PFSK-1 (cell line): ENCODE results near the gene DLL1.

Experiments
- POLR2AphosphoS5 ChIP-seq: IDR thresholded peaks from 2 replicates; pipeline ENCODE4 v1.6.1; 2012; ENCODE audit warnings: low read depth, mild to moderate bottlenecking, control low read depth, low read length, moderate library complexity
- REST ChIP-seq, 2 experiments: IDR thresholded peaks; 2 replicates each; pipeline versions ENCODE4 v1.6.1 to v1.8.0; 2011 to 2012; ENCODE audit warnings: low read depth in 2 of 2, low read length in 2 of 2, control low read depth in 1 of 2, inconsistent platforms in 1 of 2, mild to moderate bottlenecking in 1 of 2, moderate library complexity in 1 of 2; ENCODE audit not compliant: insufficient read depth in 1 of 2
- SIN3A ChIP-seq: IDR thresholded peaks from 2 replicates; pipeline ENCODE4 v1.6.1; 2012; ENCODE audit warnings: mild to moderate bottlenecking, low read length, moderate library complexity, borderline replicate concordance; ENCODE audit not compliant: insufficient read depth
- TAF1 ChIP-seq: IDR thresholded peaks from 2 replicates; pipeline ENCODE4 v1.6.1; 2012; ENCODE audit warnings: low read length, control low read depth, borderline replicate concordance; ENCODE audit not compliant: insufficient read depth

DNA sequence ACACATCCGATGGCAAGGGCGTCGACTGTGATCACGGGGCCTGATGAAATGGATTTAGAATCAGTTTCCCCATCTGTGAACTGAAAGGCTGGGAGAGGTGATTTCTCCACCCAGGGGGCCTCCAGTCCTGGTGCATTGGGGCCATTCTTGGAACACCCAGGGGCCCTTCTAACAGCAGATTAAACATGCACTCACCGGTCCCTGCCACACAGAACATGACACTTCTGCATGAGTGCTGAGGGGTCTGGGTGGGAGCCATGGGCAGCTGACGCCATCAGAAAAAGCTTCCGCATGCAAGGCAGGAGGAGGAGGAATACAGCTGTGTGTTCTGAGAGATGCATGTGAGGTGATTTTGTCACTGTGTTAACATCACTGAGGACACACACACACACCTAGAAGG lies 26.8 kb downstream of the DLL1 start:
- TF ChIP-seq POLR2AphosphoS5: no peak
- TF ChIP-seq REST (IDR thresholded peaks at IDR 0.05; ENCODE audit: insufficient read depth in 1 of 2, low read depth in 2 of 2, low read length in 2 of 2): no peak
- no peak for TF ChIP-seq TAF1
- no peak for TF ChIP-seq SIN3A
